GM06990 (cell line): Measurements from ENCODE around the gene SERPINF2.
A peak's percentile ranks its signal among the peaks of the same experiment; 100 is the strongest.

Experiments used
- DNase-seq: peaks from one replicate; pipeline ENCODE4 v3.0.0-alpha.2; 2011; ENCODE audit not compliant: insufficient read length; ENCODE audit errors: extremely low read depth
- H3K27me3 ChIP-seq: replicated peaks from 2 replicates; pipeline ENCODE4 v1.6.0; 2011; ENCODE audit warnings: low read length; ENCODE audit not compliant: control insufficient read depth, insufficient read depth
- H3K36me3 ChIP-seq: 2 replicates; pipeline ENCODE4 v1.5.1; 2011; ENCODE audit warnings: low read length; ENCODE audit not compliant: control insufficient read depth, insufficient read depth
- H3K4me3 ChIP-seq: replicated peaks from 2 replicates; pipeline ENCODE4 v1.5.1; 2011; ENCODE audit warnings: low read depth, mild to moderate bottlenecking, control low read depth, low read length
- TF ChIP-seq, protein P1 (sequence below): IDR thresholded peaks from 2 replicates; pipeline ENCODE4 v1.5.1; 2011; ENCODE audit warnings: low read length, control low read depth, mild to moderate bottlenecking, inconsistent platforms; ENCODE audit not compliant: insufficient read depth, poor library complexity, severe bottlenecking

The SERPINF2 gene

DNA sequence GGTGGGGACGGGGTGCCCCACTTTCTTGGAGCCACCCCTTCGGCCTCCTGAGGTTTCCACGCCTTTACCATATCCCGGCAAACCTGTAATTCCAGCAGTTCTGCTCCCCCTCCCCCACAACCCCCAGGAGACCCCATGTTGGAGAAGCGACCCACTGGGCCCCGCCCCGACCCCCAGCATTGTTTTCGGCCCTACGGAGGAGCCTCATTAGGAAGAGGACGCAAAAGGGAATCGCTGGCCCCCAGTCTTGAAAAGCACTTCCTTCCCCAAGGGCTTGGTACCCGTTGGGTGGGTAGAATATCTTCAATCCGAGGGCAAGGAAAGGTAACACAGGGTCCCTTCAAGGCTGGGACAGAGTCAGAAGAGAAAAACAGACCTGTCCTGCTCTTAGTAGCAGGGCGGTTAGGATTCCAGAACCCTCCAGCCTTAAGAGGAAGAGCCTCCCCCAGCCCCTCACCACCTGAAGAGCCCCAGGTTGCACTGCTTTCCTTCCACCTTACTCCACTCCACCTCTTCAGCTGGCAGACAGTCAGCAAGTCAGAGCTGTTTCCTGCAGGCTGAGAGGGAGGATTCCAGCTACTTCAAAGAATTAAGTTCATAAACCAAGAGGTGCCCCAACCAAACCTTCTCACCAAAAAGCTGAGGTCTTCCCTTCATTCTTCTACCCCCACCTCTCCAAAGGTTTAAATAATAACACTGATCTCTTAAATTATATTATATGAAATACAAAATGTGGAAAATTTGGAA is 31.7 kb upstream of the SERPINF2 start:
- TF ChIP-seq, protein P1, sequence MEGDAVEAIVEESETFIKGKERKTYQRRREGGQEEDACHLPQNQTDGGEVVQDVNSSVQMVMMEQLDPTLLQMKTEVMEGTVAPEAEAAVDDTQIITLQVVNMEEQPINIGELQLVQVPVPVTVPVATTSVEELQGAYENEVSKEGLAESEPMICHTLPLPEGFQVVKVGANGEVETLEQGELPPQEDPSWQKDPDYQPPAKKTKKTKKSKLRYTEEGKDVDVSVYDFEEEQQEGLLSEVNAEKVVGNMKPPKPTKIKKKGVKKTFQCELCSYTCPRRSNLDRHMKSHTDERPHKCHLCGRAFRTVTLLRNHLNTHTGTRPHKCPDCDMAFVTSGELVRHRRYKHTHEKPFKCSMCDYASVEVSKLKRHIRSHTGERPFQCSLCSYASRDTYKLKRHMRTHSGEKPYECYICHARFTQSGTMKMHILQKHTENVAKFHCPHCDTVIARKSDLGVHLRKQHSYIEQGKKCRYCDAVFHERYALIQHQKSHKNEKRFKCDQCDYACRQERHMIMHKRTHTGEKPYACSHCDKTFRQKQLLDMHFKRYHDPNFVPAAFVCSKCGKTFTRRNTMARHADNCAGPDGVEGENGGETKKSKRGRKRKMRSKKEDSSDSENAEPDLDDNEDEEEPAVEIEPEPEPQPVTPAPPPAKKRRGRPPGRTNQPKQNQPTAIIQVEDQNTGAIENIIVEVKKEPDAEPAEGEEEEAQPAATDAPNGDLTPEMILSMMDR = no peak
- H3K36me3 ChIP-seq = peaks cover 12% of the 10 kb centered on the region
- no peaks in the 10 kb centered on the region for H3K27me3 ChIP-seq
- peak overlapping the region; percentile 55 for H3K4me3 ChIP-seq
- no peak for DNase-seq

DNA sequence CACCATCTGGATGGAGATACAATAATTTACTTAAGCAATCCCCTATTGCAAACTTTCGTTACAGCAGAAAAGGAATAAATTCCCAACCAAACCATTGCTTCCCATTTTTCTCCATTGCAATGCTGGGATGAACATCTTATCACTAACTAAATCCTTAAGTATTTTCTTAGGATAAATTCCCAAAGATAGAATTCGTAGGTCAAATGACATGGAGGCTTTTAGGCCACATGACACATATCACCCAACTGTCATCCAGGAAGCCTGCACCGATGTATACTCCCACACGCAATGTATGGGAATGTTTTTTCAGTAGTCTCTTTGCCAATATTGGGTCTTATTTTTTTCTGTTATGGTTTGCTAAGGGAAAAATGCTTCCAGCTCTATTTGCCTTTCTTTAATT is 30.9 kb upstream of the SERPINF2 start:
- H3K36me3 ChIP-seq = peaks cover 12% of the 10 kb centered on the region
- no peak for DNase-seq

DNA sequence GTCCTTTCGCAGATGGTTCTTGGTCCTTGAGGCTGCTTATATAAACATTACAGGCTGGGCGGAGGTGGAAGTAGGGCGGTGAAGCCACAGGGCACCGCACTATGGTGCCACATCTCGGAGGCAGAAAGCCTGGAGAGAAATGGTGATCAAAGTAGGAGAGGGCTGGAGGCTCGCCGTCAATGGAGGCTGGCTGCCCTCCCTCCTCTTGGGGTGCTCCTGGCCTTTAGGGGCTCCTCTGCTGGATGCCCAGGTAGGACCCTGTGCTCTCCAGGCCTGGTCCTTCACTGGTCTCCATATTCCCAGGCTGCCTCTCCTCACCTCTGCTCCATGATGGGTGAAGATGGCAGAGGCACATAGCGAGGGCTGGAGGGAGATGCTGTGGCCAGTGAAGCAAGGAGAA is 30.4 kb upstream of the SERPINF2 start:
- Histone ChIP-seq H3K4me3 (no peak overlapping the region), H3K36me3 (peaks cover 12% of the 10 kb centered on the region), H3K27me3 (no peaks in the 10 kb centered on the region)
- DNase-seq = no peak
- TF ChIP-seq, protein P1 = no peak

More for the DNA sequence above, 30.9 kb upstream of the SERPINF2 start:
- TF ChIP-seq, protein P1 = no peak
- no peak overlapping the region for H3K4me3 ChIP-seq
- no peaks in the 10 kb centered on the region for H3K27me3 ChIP-seq

DNA sequence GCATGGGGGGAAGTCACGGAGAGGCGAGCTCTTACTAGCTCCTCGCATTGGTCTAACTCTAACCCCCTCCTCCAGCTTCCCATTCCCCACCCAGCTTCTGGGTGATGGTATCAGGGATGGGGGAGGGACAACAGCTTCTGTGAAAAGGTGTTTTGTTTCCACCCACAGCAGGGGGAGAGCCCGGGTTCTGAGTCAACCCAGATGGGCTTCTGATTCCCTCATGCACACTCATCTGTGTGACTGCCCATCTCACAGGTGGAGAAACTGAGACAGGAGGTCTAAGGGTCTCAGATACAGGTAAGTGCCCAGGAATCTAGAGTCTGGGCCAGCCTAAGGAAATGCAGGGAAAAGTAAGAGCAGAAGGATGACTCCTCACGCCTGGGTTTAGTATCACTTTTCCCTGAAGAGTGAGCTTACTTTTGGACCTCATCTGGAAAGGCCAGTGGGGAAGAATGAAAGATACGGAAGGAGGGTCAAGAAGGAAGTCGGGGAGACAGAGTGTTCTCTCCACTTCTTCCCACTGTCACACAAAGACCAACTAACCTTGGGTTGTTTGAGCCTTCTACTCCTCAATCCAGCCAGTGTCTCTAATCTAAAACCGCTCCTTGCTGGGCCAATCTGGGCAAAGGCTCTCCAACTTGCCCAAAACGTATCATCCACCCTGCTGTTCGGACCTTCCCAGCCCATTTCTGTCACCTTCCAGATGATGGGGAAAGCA is 29.4 kb upstream of the SERPINF2 start:
- Histone ChIP-seq H3K27me3 (no peaks in the 10 kb centered on the region), H3K4me3 (no peak overlapping the region), H3K36me3 (peaks cover 12% of the 10 kb centered on the region)
- TF ChIP-seq, protein P1 = no peak
- DNase-seq = no peak

DNA sequence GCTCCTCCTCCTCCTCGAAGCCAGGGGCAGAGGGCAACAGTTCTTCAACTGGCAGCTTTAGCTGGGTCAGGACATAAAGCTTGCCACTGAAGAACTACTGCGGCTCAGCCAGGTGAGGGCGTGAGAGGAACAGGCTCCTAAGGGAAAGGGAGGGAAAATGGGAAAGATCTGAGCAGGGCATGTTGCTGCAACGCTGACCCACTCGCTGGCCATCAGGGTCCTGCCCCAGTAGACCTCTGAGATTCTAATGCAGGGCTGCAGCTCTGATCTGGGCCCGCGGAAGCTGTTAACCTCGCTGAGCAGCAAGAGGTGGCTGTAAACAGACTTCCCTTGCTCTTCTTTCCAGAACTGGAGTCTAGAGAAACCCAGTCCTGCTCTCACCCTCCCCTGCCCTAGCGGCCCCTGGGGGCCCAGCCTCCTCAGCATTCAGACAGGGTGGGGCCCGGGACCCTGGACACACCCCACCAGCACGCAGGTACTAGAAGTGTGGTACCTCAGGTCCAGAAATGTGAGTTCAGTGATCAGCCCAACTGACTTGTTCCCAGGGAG is 28.7 kb upstream of the SERPINF2 start:
- Histone ChIP-seq H3K36me3 (peaks cover 12% of the 10 kb centered on the region), H3K27me3 (no peaks in the 10 kb centered on the region), H3K4me3 (no peak overlapping the region)
- no peak for DNase-seq
- TF ChIP-seq, protein P1 = peak; percentile 27
